A204.1 (cell line): ENCODE results near the gene GNB2.
"Not testable (repeated sequence)": the region's sequence is repeated elsewhere in the genome, so short reads cannot be mapped to it uniquely, and the experiment has no call there.

Experiments
- FAIRE-seq: peaks from 2 replicates; lab custom pipeline; 2012; peaks lifted over from hg19 to GRCh38; lab: Jason Lieb, UNC

The GNB2 gene

GRCh38 chr7:100665168-100665726, 8.3 kb upstream of the GNB2 start:
- FAIRE-seq: no peak

GRCh38 chr7:100667331-100668068, 6.0 kb upstream of the GNB2 start:
- no peak for FAIRE-seq

- no peak for FAIRE-seq
These were observed 5.5 kb upstream of the GNB2 start for GRCh38 chr7:100668069-100668449.

DNA sequence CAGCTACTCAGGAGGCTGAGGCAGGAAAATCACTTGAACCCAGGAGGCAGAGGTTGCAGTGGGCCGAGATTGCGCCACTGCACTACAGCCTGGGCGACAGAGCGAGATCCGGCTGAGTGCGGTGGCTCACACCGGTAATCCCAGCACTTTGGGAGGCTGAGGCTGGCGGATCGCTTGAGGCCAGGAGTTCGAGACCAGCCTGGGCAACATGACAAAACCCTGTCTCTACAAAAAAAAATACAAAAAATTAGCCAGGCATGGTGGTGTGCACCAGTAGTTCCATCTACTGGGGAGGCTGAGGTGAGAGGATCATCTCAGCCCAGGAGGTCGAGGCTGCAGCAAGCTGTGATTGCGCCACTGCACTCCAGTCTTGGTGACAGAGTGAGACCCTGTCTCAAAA, 4.4 kb upstream of the GNB2 start:
- not testable (repeated sequence) for FAIRE-seq

DNA sequence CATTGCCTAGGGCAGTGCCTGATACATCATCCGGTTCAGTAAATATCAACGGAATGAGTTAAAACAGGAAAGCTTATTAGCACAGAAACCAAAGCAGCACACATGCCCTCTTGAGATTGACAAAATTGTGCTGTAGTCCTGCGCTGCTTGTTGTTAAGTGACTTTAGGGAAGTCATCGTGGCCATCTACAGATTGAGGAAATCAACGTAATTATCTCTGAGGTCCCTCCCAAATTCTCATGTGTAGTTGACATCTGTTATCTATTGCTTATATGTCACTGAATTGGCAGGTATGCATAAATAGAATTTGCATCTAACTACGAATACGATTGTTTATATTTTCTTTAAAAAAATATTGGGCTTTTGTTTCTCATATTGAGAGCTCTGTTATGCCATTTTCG, 3.5 kb upstream of the GNB2 start:
- FAIRE-seq: no peak

DNA sequence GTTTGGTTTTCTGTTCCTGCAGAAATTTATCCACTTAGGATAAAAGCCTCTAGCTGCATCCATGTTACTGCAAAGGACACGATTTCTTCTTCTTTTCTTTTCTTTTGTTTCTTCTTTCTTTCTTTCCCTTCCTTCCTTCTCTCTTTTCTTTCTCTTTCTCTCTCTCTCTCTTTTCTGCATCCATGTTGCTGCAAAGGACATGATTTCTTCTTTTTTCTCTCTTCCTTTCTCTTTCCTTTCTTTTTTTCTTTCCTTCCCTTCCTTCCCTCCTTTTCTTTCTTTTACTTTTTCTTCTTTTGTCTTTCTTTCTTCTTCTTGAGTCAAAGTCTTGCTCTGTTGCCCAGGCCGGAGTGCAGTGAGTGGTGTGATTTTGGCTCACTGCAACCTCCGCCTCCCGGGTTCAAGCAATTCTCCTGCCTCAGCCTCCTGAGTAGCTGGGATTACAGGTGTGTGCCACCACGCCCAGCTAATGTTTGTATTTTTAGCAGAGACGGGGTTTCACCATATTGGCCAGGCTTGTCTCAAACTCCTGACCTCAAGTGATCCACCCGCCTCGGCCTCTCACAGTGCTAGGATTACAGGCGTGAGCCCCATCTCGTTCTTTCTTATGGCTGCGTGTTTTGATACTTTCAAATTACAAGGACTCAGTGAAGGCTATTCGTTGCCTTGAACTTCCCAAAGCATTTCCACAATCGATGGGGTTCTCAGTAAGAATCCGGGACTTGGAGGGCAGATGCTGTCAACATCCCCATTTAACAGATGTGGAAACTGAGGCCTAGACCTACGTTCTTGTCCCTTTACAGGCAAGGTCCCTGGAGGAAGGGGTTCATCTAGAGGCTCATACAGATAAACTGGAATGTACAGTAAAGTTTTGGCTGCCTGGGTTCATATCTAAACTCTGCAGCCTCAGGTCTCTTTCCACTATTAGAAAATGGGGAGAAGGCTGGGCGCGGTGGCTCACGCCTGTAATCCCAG, 1.9 kb upstream of the GNB2 start:
- no peak for FAIRE-seq

- no peak for FAIRE-seq
These were observed 436 bp downstream of the GNB2 start for GRCh38 chr7:100673942-100674410.

GRCh38 chr7:100674411-100675104, 1.0 kb downstream of the GNB2 start:
- FAIRE-seq: no peak

GRCh38 chr7:100675105-100675451, 1.5 kb downstream of the GNB2 start:
- FAIRE-seq: no peak

GRCh38 chr7:100675581-100676350, 2.2 kb downstream of the GNB2 start:
- no peak for FAIRE-seq

- FAIRE-seq: no peak
These were observed 3.2 kb downstream of the GNB2 start for GRCh38 chr7:100676501-100677306.

DNA sequence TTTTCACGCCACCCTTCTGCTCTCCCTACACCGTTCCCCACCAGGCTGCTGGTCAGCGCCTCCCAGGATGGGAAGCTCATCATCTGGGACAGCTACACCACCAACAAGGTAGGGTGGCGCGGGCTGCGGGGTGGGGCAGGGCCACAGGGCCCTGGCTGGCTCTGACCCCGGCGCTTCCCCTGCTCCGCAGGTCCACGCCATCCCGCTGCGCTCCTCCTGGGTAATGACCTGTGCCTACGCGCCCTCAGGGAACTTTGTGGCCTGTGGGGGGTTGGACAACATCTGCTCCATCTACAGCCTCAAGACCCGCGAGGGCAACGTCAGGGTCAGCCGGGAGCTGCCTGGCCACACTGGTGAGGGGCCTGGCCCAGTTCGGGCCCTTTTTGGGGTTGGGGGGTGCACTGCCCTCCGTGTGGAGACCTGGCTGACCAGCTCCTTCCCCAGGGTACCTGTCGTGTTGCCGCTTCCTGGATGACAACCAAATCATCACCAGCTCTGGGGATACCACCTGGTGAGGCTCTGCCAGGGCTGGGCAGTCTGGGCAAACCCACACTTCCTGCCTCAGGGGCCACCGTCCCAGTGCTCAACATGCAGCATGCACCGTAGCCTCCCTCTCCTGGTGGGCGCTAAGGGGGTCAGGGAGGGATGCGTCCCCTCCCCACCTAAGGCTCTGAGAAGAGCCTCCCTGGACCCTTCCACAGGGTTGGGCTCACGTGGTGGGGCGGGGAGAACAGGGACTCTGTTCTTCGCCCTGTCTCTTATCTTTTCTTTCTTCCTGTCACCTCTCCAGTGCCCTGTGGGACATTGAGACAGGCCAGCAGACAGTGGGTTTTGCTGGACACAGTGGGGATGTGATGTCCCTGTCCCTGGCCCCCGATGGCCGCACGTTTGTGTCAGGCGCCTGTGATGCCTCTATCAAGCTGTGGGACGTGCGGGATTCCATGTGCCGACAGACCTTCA, 4.0 kb downstream of the GNB2 start:
- no peak for FAIRE-seq

DNA sequence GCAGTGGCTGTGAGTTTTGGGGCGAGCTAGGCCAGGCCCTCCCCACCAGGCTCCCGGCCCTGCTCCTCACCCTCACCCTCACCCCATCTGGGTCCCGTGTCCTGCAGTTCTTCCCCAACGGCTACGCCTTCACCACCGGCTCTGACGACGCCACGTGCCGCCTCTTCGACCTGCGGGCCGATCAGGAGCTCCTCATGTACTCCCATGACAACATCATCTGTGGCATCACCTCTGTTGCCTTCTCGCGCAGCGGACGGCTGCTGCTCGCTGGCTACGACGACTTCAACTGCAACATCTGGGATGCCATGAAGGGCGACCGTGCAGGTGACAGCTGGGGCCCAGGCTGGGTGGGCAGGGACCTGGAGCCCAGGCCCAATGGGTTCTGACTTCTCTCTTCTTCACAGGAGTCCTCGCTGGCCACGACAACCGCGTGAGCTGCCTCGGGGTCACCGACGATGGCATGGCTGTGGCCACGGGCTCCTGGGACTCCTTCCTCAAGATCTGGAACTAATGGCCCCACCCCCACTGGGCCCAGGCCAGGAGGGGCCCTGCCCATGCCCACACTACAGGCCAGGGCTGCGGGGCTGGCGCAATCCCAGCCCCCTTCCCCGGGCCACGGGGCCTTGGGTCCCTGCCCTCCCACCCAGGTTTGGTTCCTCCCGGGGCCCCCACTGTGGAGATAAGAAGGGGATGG, 4.9 kb downstream of the GNB2 start:
- FAIRE-seq: no peak

- FAIRE-seq: no peak
These were observed 5.8 kb downstream of the GNB2 start for GRCh38 chr7:100679129-100679926.

DNA sequence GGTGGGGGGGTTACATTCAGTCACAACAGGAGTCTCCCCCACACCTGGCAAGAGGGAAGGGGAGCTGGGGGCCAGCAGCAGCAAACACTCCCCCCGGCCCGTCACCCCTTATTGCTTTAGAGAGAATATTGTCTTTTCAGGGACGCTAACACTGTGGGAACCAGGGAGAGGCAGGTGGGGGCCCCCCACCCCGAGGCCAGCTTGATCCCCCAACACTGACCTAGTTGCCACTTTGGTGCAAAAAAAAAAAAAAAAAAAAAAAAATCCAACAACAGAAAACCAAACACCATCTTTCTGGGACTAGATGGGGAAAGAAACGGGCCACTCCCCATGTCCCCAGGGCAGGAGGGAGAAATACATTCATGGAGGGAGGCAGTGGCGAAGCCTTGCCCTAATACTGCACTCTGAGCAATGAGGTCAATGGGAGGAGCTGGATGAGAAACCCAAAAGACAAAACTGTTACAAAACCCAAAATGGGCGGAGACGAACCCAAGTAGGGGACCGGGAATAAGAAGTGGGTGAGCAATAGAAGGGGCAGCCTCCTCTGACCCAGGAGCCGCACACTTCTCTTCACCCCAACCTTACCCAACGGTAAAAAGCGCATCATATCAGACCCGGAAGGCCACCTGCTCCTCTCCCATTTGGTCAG, 6.5 kb downstream of the GNB2 start:
- FAIRE-seq: no peak

DNA sequence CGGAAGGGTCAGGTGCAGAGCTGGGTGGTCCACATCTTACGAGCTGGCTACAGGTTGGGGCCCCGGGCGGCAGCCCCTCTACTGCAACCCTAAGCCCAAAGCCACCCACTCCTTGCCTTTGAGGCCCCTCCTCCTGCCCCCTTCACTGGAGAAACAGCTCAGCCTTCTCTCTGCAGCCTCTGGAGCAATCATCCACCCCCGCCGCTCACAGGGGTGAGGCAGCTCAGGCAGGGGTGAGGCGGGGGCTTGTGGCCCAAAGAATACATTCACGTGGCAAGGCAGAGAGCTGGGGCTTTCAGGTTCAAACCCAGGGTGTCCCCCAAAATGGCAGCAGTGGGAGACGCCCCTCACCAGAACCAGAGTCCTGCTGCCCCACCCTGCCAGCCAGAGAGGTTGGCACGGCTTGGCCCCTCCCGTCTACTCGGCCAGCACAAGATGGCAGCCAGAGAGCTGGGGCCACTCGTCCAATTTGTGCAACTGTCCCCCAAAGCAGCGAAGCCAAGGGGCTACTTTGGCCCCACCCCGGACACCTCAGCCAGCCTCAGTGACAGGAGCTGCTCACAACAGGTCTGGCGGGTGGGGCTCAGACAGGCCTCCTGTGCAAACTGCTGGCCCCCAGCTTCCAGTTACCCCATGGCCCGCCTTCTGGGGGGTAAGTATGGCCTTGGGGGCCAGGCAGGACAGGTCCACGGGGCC, 7.2 kb downstream of the GNB2 start:
- no peak for FAIRE-seq
